ENCODE results near the gene CCL26.

GRCh38 chr7:75740846-75741497 is 31.0 kb downstream of the CCL26 start:
- no peak for TF ChIP-seq CTCF (conservative IDR thresholded peaks at IDR 0.05; ENCODE audit: low read depth, low read length)
- TF ChIP-seq POLR2A (IDR thresholded peaks at IDR 0.05; ENCODE audit: low read depth, low read length), result no peak
- TF ChIP-seq RFX5 (IDR thresholded peaks at IDR 0.05; ENCODE audit: low read depth, low read length), result no peak
- TF ChIP-seq CEBPB (IDR thresholded peaks at IDR 0.05; ENCODE audit: low read depth, low read length), result no peak
- no peak for TF ChIP-seq ELK1 (IDR thresholded peaks at IDR 0.05; ENCODE audit: borderline replicate concordance, low read depth, low read length)
- no peak for TF ChIP-seq USF2 (IDR thresholded peaks at IDR 0.05; ENCODE audit: low read depth, low read length)
- no peak for TF ChIP-seq RAD21 (IDR thresholded peaks at IDR 0.05; ENCODE audit: low read length)
- no peak for TF ChIP-seq BHLHE40 (IDR thresholded peaks at IDR 0.05; ENCODE audit: low read depth, low read length)
